HG02759 (cell line): Measurements from ENCODE around the gene ZNF709.
"Not testable (repeated sequence)": the region's sequence is repeated elsewhere in the genome, so short reads cannot be mapped to it uniquely, and the experiment has no call there.

ENCODE experiments used
- ATAC-seq: cut with Tn5 transposase; IDR thresholded peaks from one replicate; pipeline ENCODE4 v1.9.1; 2021; ENCODE audit warnings: mild to moderate bottlenecking, moderate library complexity; ENCODE audit not compliant: unreplicated experiment

The ZNF709 gene

DNA sequence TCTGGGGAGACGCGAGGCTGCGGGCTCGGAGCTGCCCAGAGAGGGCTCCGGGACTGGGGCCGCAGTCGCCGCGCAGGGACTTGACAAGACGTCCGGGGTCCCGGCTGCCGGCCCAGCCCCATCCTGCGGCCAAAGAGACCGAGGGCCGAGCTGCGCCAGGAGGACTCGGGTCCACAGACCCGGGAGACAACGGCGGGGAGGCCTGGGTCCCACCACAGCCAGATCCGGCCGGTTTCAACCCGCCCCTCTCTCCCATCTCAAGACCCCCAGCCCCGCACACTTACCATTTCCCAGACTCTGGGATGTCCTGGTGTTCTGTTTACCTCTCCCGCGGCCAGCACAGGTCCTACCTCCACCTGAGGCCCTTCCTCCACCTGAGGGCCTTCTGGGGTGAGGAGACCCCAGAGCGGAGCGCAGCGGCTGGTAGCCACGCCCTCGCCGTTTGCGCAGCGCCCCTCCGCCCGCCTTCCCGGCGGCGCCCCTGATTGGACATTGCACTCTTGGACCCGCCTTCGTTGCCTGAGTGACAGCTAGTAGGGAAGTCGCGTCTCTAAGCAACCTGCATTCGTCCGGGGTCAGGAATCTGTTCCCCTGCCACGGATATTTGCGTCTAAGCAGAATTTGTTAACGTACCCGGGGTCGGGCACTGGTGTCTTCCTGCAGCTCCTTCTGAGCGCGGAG, at the start of gene ZNF709:
Gene ZNF709 (minus strand): TSS at position 446 of the 681 bp plus-strand sequence. CDS start 159 bp downstream, at position 287.
- ATAC-seq: peak; percentile 95

GRCh38 chr19:12527034-12527836, 42.6 kb upstream of the ZNF709 start:
- no peak for ATAC-seq

DNA sequence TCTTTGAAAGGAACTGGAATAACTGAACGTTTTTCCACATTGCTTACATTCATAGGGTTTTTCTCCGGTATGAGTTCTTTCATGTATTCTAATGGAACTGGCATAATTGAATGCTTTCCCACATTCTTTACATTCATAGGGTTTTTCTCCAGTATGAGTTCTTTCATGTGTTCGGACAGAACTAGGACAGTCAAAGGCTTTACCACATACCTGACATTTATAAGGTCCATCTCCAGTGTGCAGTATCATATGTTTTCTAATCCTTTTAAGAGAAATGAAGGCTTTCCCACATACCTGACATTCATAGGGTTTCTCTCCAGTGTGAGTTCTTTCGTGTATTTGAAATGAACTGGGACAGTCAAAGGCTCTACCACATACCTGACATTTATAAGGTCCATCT, 41.9 kb upstream of the ZNF709 start:
- no peak for ATAC-seq

- no peak for ATAC-seq
Measured at GRCh38 chr19:12521996-12522395, 37.4 kb upstream of the ZNF709 start.

DNA sequence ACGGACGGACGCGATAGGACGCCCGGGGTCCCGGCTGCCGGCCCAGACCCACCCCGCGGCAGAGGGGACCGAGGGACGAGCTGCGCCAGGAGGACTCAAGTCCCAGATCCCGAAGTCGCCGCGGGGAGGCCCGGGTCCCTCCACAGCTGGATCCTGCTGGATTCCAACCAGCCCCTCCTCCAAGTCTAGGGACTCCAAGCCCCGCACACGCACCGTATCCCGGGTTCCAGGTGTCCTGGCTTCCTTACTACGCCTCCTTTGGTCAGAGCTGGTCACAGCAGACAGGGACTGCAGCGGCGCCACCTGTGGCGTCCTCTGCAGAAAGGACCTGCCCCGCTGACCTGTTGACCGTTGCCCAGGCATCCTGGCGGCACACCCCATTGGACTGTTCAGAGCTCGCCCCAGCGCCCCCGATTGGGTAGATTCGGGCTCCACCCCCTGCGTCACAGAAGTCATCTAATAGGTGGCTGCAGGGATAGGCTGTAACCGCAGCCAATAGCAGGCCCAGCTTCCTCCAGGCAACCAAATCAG, 29.0 kb upstream of the ZNF709 start:
- ATAC-seq: no peak

DNA sequence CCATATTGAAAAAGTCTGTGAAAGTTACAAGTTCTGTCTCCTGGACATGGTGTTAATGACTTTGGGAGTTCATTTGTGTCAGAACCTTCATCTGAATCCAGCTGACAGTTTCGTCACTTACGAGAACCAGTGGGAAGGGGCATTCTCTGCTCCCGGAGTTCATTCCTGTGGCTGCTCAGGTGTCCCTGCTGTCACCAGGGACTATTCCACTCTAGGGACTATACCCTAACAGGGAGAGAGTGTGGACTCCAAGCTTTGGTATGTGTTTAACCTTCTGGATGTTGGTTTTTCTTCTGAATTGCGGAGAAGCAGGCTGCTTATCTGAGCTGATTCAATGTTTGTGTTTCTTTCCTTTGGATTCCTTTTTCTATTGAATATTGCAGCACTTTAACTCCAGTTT, 12.4 kb upstream of the ZNF709 start:
- no peak for ATAC-seq

DNA sequence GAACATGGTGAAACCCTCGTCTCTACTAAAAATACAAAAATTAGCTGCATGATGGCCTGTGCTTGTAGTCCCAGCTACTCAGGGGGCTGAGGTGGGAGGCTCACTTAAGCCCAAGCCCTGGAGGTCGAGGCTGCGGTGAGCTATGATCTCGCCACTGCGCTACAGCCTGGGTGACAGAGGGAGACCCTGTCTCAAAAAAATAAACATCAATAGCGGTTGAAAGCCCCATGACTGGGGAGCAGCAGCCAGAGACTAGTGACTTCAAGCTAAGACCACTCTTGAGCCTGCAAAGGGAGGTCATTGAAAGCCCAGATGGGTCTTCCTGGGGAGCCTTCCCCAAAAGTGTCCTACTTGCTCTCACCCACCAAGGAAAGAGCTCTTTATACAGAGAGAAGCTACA, 11.9 kb upstream of the ZNF709 start:
- ATAC-seq: no peak

GRCh38 chr19:12495002-12495802, 10.6 kb upstream of the ZNF709 start:
- peak; percentile 82 for ATAC-seq

GRCh38 chr19:12494260-12494860, 9.7 kb upstream of the ZNF709 start:
- no peak for ATAC-seq

GRCh38 chr19:12486265-12486783, 1.7 kb upstream of the ZNF709 start:
- ATAC-seq: not testable (repeated sequence)

- no peak for ATAC-seq
Measured at GRCh38 chr19:12485571-12485970, 955 bp upstream of the ZNF709 start.

GRCh38 chr19:12485052-12485416, 418 bp upstream of the ZNF709 start:
- peak; percentile 6 for ATAC-seq

- no peak for ATAC-seq
Measured at GRCh38 chr19:12484011-12484370, 625 bp downstream of the ZNF709 start.

- ATAC-seq: no peak
Measured at GRCh38 chr19:12482509-12482886, 2.1 kb downstream of the ZNF709 start.

GRCh38 chr19:12481781-12482508, 2.7 kb downstream of the ZNF709 start:
- ATAC-seq: no peak

DNA sequence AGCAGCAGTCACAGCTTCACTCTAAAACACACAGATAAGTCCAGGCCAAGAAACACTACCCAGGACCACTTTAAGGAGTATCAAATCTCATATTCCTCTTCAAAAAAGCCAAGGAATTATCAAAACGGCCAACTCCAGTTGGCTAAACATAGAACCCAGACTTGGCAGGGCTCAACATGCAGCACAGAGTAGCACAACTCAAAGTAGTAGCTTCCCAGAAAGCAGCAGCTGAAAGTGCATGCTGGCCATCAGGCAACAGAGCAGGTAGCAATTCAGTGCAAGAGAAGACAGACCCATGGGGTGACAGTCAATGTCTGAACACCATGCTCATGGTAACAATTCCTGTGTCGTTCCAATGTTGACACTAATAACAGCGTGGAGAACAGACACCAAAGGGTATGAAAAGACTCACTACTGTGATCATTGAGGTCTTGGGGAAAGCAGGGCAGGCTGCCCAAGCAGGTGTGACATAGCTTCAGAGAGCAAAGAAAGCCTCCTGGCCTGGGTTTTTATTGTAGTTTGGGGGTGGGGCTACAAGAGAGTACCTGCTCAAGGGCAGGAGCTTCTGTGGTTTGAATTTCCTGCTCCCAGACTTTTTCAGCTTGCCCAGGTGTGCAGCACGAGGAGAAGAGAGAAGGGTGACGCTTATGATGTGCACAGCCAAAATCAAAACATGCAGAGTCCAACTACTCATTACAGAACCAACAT, 6.2 kb downstream of the ZNF709 start:
- no peak for ATAC-seq

GRCh38 chr19:12467651-12468050, 17.0 kb downstream of the ZNF709 start:
- ATAC-seq: not testable (repeated sequence)

DNA sequence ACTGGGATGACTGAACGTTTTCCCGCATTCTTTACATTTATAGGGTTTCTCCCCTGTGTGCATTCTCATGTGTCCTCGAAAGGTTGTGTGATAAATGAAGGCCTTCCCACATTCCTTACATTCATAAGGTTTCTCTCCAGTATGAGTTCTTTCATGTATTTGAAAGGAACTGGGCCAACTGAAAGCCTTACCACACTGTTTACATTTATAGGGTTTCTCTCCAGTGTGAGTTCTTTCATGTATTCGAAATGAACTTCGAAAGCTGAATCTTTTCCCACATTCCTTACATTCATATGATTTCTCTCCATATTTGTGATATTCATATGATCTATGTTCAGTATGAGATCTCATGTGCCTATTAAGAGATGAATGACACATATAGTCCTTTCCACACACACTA, 19.4 kb downstream of the ZNF709 start:
- no peak for ATAC-seq

- no peak for ATAC-seq
Measured at GRCh38 chr19:12464769-12465168, 19.8 kb downstream of the ZNF709 start.
